GM10847 (cell line): ENCODE measurements around the gene DHH.
A peak's percentile ranks its signal among the peaks of the same experiment; 100 is the strongest.

Experiments
- POLR2A ChIP-seq: IDR thresholded peaks from 2 replicates; pipeline ENCODE4 v1.6.1; 2011; ENCODE audit not compliant: insufficient read length; ENCODE audit errors: extremely low read depth

DHH gene

GRCh38 chr12:49094160-49094974 is at the start of gene DHH:
TSS of gene DHH (minus strand) at chr12:49094801. CDS start at chr12:49094512, 289 bp downstream.
- TF ChIP-seq POLR2A: no peak

- TF ChIP-seq POLR2A: no peak
Measured at GRCh38 chr12:49144384-49144783, 49.8 kb upstream of the DHH start.

- TF ChIP-seq POLR2A: no peak
Measured at GRCh38 chr12:49138999-49139398, 44.4 kb upstream of the DHH start.

GRCh38 chr12:49138587-49138986 is 44.0 kb upstream of the DHH start:
- TF ChIP-seq POLR2A: no peak

- TF ChIP-seq POLR2A: no peak
Measured at GRCh38 chr12:49137476-49137875, 42.9 kb upstream of the DHH start.

GRCh38 chr12:49133590-49133989 is 39.0 kb upstream of the DHH start:
- TF ChIP-seq POLR2A: no peak

GRCh38 chr12:49133014-49133413 is 38.4 kb upstream of the DHH start:
- no peak for TF ChIP-seq POLR2A

- no peak for TF ChIP-seq POLR2A
Measured at GRCh38 chr12:49131894-49132461, 37.4 kb upstream of the DHH start.

GRCh38 chr12:49131051-49131893 is 36.7 kb upstream of the DHH start, which contains the start of gene TUBA1B:
TSS of gene TUBA1B (minus strand) at chr12:49131395. CDS start at chr12:49131300, 95 bp downstream.
- peak; percentile 100 for TF ChIP-seq POLR2A

- TF ChIP-seq POLR2A: peak; percentile 52
Measured at GRCh38 chr12:49130151-49131050, 35.8 kb upstream of the DHH start.

- TF ChIP-seq POLR2A: no peak
Measured at GRCh38 chr12:49129332-49130150, 34.9 kb upstream of the DHH start.

GRCh38 chr12:49126852-49127763 is 32.5 kb upstream of the DHH start:
- no peak for TF ChIP-seq POLR2A

- no peak for TF ChIP-seq POLR2A
Measured at GRCh38 chr12:49121047-49121696, 26.6 kb upstream of the DHH start.

GRCh38 chr12:49111206-49111605 is 16.6 kb upstream of the DHH start:
- TF ChIP-seq POLR2A: no peak
